Activated naive CD4-positive, alpha-beta T cell treated with anti-CD3 and anti-CD28 coated beads for 36 hours (primary cell): ENCODE results near the gene ETS2. TPM values are rescaled to one million over a fixed set of nuclear protein-coding genes. Genes with fewer than 3 reads are reported as not detected.

ENCODE experiments used
- CTCF ChIA-PET: fragments of 350-600 bp; sonication (Branson Sonifier 250); formaldehyde crosslinking; loops from one replicate; lab custom pipeline; 2021; ENCODE audit warnings: antibody characterized with exemption; lab: Charles Lee
- DNase-seq: peaks from one replicate; pipeline ENCODE4 v3.0.0-alpha.2; 2020
- H3K27ac Mint-ChIP-seq: one replicate; pipeline ENCODE4 v1.8.0; 2021; ENCODE audit warnings: mild to moderate bottlenecking, mixed read lengths
- H3K27me3 Mint-ChIP-seq: one replicate; pipeline ENCODE4 v1.8.0; 2021; ENCODE audit warnings: low read depth, mixed read lengths
- H3K36me3 Mint-ChIP-seq: one replicate; pipeline ENCODE4 v1.8.0; 2021; ENCODE audit warnings: low read depth, mixed read lengths
- H3K4me1 Mint-ChIP-seq: one replicate; pipeline ENCODE4 v1.8.0; 2021; ENCODE audit warnings: low read depth, mixed read lengths
- H3K4me3 Mint-ChIP-seq: one replicate; pipeline ENCODE4 v1.8.0; 2021; ENCODE audit warnings: mild to moderate bottlenecking, moderate library complexity, mixed read lengths
- H3K9me3 Mint-ChIP-seq: one replicate; pipeline ENCODE4 v1.8.0; 2021; ENCODE audit warnings: mixed read lengths
- intact Hi-C: fragments of 100-400 bp; cut with micrococcal nuclease; formaldehyde crosslinking; loops from one replicate; pipeline ENCODE4 v1.15.1; 2023
- total RNA-seq, 2 experiments: library from RNA; stranded (reverse); gene quantifications; one replicate each; pipeline ENCODE4 v1.2.3, GENCODE V29; 2021

Gene ETS2
- 10 to 100 TPM; 22.4 to 25.6 TPM for total RNA-seq

GRCh38 chr21:38805328-38806152 lies at the start of gene ETS2:
Gene ETS2, plus strand, starts transcription at chr21:38805929. Its CDS starts 4,106 bp downstream, at chr21:38810035.
- peaks cover 33% of the 10 kb centered on the region for H3K4me1 Mint-ChIP-seq
- no peaks in the 10 kb centered on the region for H3K27me3 Mint-ChIP-seq
- H3K36me3 Mint-ChIP-seq: peaks cover 18% of the 10 kb centered on the region
- no peaks in the 10 kb centered on the region for H3K9me3 Mint-ChIP-seq
- DNase-seq: peak; percentile 84
- H3K4me3 Mint-ChIP-seq: peak within 1 kb of the TSS; percentile 90
- H3K27ac Mint-ChIP-seq: peak within 1 kb of the TSS; percentile 91
- CTCF ChIA-PET: interaction anchor here (0.8 to 2.2 kb wide), 2 partner anchors 35 to 37 kb away, joined by 3 to 9 read pairs; no protein-coding TSS in a partner anchor
- intact Hi-C loops: loop anchor here (1.0 kb wide), 7 partner anchors 24 to 582 kb away; partner anchors contain the start of genes HMGN1 and PSMG1

- Mint-ChIP-seq H3K9me3 (no peaks in the 10 kb centered on the region), H3K27ac (no peak overlapping the region), H3K4me1 (peaks cover 9% of the 10 kb centered on the region), H3K36me3 (no peaks in the 10 kb centered on the region), H3K27me3 (no peaks in the 10 kb centered on the region), H3K4me3 (no peak overlapping the region)
- CTCF ChIA-PET: no interaction called here
- intact Hi-C loops: no loop called here
- DNase-seq: no peak
Observed at GRCh38 chr21:38756746-38757145, 49.0 kb upstream of the ETS2 start.

DNA sequence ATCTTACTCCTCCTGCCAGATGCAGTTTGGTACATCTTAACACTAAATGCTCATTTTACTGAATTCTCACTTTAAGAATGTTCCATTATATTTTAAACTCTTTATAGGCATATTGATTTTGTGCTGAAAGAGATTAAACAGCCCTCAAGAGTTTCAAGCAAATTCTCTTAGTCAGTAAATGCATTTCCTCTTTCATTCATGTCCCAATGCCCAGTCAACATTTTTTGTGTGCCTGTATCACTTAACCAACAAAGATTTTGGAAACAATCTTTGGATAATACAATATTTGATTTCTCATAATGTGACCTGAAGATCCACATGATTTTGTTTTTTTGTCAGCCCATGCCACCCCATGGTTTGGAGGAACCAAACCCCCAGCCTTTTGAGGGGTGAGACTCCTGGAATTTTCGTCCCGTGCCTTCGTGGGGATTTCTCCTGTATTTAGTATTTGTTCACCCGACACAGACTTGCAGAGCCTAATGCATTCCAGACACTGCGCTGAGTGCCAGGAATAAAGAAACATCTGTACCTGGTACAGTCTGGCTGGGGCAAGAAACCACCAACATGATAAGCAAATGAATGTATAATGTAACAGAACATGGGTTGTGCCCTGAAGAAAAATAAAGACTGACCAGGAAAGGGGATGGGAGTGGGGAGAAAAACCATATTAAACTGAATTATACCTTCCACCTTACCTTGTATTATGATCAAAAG lies 47.1 kb upstream of the ETS2 start:
- CTCF ChIA-PET: no interaction called here
- Mint-ChIP-seq H3K27me3 (no peaks in the 10 kb centered on the region), H3K4me1 (peaks cover 11% of the 10 kb centered on the region), H3K9me3 (no peaks in the 10 kb centered on the region), H3K36me3 (no peaks in the 10 kb centered on the region), H3K27ac (no peak overlapping the region), H3K4me3 (no peak overlapping the region)
- DNase-seq: no peak
- intact Hi-C loops: no loop called here

GRCh38 chr21:38759413-38759812 lies 46.3 kb upstream of the ETS2 start:
- no peak overlapping the region for H3K27ac Mint-ChIP-seq
- no peaks in the 10 kb centered on the region for H3K36me3 Mint-ChIP-seq
- no peaks in the 10 kb centered on the region for H3K9me3 Mint-ChIP-seq
- intact Hi-C loops: no loop called here
- DNase-seq: no peak
- CTCF ChIA-PET: interaction anchor here (0.5 kb wide), 1 partner anchor 64 kb away, joined by 3 read pairs; no protein-coding TSS in a partner anchor
- H3K4me3 Mint-ChIP-seq: no peak overlapping the region
- peaks cover 11% of the 10 kb centered on the region for H3K4me1 Mint-ChIP-seq
- H3K27me3 Mint-ChIP-seq: no peaks in the 10 kb centered on the region

GRCh38 chr21:38760017-38760761 lies 45.5 kb upstream of the ETS2 start:
- Mint-ChIP-seq H3K9me3 (no peaks in the 10 kb centered on the region), H3K4me1 (peaks cover 10% of the 10 kb centered on the region), H3K4me3 (no peak overlapping the region), H3K27me3 (no peaks in the 10 kb centered on the region), H3K27ac (no peak overlapping the region), H3K36me3 (no peaks in the 10 kb centered on the region)
- CTCF ChIA-PET: no interaction called here
- intact Hi-C loops: loop anchor here (10.0 kb wide), 2 partner anchors 625 to 685 kb away; partner anchors contain the start of gene LCA5L
- DNase-seq: no peak

DNA sequence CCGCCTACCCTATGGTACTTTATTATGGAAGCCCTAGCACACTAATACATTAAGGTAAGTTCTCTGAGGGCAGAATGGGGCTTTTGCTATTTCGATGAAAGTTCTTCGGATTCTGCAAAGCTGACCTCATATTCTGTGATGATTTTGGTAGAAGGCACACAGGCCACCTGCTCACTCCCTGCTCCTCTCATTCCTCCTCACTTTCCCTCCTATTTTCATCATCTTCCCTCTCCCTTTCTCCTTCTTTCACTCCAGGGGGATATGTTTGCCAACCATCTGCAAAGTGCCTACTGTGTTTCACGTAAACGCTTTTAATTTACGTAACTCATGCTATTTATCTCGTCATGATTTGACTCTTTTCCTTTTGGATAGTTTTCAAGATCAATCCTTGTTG lies 45.0 kb upstream of the ETS2 start:
- peaks cover 3% of the 10 kb centered on the region for H3K9me3 Mint-ChIP-seq
- no peaks in the 10 kb centered on the region for H3K27me3 Mint-ChIP-seq
- no peak for DNase-seq
- no peak overlapping the region for H3K27ac Mint-ChIP-seq
- intact Hi-C loops: loop anchor here (10.0 kb wide), 2 partner anchors 624 to 684 kb away; partner anchors contain the start of gene LCA5L
- peaks cover 2% of the 10 kb centered on the region for H3K36me3 Mint-ChIP-seq
- CTCF ChIA-PET: no interaction called here
- H3K4me1 Mint-ChIP-seq: peaks cover 9% of the 10 kb centered on the region
- H3K4me3 Mint-ChIP-seq: no peak overlapping the region

GRCh38 chr21:38761531-38761930 lies 44.2 kb upstream of the ETS2 start:
- no peak for DNase-seq
- no peak overlapping the region for H3K4me3 Mint-ChIP-seq
- H3K4me1 Mint-ChIP-seq: peaks cover 13% of the 10 kb centered on the region
- no peak overlapping the region for H3K27ac Mint-ChIP-seq
- peaks cover 5% of the 10 kb centered on the region for H3K36me3 Mint-ChIP-seq
- intact Hi-C loops: loop anchor here (10.0 kb wide), 2 partner anchors 623 to 683 kb away; partner anchors contain the start of gene LCA5L
- CTCF ChIA-PET: interaction anchor here (0.6 kb wide), 1 partner anchor 103 kb away, joined by 3 read pairs; no protein-coding TSS in a partner anchor
- peaks cover 11% of the 10 kb centered on the region for H3K9me3 Mint-ChIP-seq
- no peaks in the 10 kb centered on the region for H3K27me3 Mint-ChIP-seq

GRCh38 chr21:38765056-38765455 lies 40.7 kb upstream of the ETS2 start:
- peaks cover 5% of the 10 kb centered on the region for H3K36me3 Mint-ChIP-seq
- CTCF ChIA-PET: interaction anchor here (0.7 kb wide), 1 partner anchor 459 kb away, joined by 3 read pairs; no protein-coding TSS in a partner anchor
- H3K4me1 Mint-ChIP-seq: peaks cover 41% of the 10 kb centered on the region
- intact Hi-C loops: loop anchor here (5.0 to 10.0 kb wide), 3 partner anchors 147 to 680 kb away; partner anchors contain the start of gene LCA5L
- no peaks in the 10 kb centered on the region for H3K27me3 Mint-ChIP-seq
- no peak overlapping the region for H3K27ac Mint-ChIP-seq
- H3K9me3 Mint-ChIP-seq: peaks cover 11% of the 10 kb centered on the region
- no peak overlapping the region for H3K4me3 Mint-ChIP-seq
- DNase-seq: no peak

DNA sequence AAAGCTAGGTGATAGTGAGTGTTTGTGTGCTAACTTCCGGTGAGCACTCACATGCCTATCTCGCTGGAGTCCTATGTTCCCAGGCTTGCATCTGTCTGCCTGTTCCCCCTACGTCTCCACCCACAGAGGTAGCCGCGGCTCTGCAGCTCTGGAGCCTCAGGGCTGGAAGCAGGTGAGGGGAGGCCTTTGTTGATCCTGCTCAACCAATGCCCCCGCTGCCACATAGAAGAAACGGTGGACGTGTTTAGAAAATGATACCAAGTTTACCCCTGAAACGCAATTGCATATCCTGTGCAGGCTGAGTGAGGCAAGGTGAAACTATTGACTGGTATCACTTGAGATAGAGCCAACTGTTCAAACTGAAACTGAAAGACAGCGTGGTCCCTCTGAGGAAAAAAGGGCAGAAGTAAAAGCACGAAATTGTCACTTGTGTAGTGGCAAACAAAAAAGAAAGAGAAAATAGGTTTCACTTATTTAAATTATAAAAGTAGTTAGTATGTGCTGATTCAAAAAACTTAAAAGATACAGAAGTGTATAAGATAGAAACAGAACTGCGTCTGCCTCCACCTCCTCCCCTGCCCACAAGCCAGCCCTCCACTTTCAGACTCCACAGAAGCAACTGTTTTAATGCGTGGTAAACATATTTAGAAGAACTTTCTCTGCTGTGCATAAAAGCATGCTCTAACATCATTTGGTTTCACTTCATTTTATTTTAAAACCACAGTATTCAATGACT lies 38.6 kb upstream of the ETS2 start:
- Mint-ChIP-seq H3K4me3 (peak overlapping the region; percentile 51), H3K4me1 (peaks cover 42% of the 10 kb centered on the region), H3K27ac (peak overlapping the region; percentile 82), H3K9me3 (peaks cover 11% of the 10 kb centered on the region), H3K36me3 (peaks cover 5% of the 10 kb centered on the region), H3K27me3 (no peaks in the 10 kb centered on the region)
- CTCF ChIA-PET: interaction anchor here (0.6 to 2.0 kb wide), 4 partner anchors 14 to 356 kb away, joined by 3 to 6 read pairs (median 4); no protein-coding TSS in a partner anchor
- peak; percentile 83 for DNase-seq
- intact Hi-C loops: loop anchor here (1.0 to 10.0 kb wide), 8 partner anchors 12 to 678 kb away; partner anchors contain the start of genes BRWD1, HMGN1, LCA5L and PSMG1

- H3K27ac Mint-ChIP-seq: peak overlapping the region; percentile 82
- peak; percentile 88 for DNase-seq
- peaks cover 11% of the 10 kb centered on the region for H3K9me3 Mint-ChIP-seq
- peak overlapping the region; percentile 34 for H3K4me3 Mint-ChIP-seq
- peaks cover 52% of the 10 kb centered on the region for H3K4me1 Mint-ChIP-seq
- CTCF ChIA-PET: interaction anchor here (0.6 to 2.0 kb wide), 3 partner anchors 15 to 227 kb away, joined by 3 to 9 read pairs (median 6); no protein-coding TSS in a partner anchor
- peaks cover 5% of the 10 kb centered on the region for H3K36me3 Mint-ChIP-seq
- no peaks in the 10 kb centered on the region for H3K27me3 Mint-ChIP-seq
- intact Hi-C loops: loop anchor here (1.0 to 10.0 kb wide), 7 partner anchors 13 to 676 kb away; partner anchors contain the start of genes ETS2 and LCA5L
Observed at GRCh38 chr21:38768471-38769063, 37.2 kb upstream of the ETS2 start.
